Measurements from ENCODE around the gene ST3GAL4. TPM values are rescaled to one million over a fixed set of nuclear protein-coding genes. Genes with fewer than 3 reads are reported as not detected.
A peak's percentile ranks its signal among the peaks of the same experiment; 100 is the strongest.
"Not testable (repeated sequence)": the region's sequence is repeated elsewhere in the genome, so short reads cannot be mapped to it uniquely, and the experiment has no call there.

The ST3GAL4 gene
- total and polyA plus RNA-seq, 9 of the 15 experiments (the other 6 are each of a cell fraction or from before 2014, with no cell fraction given), result 0.27 to 22.9 (median 10.5) TPM

DNA sequence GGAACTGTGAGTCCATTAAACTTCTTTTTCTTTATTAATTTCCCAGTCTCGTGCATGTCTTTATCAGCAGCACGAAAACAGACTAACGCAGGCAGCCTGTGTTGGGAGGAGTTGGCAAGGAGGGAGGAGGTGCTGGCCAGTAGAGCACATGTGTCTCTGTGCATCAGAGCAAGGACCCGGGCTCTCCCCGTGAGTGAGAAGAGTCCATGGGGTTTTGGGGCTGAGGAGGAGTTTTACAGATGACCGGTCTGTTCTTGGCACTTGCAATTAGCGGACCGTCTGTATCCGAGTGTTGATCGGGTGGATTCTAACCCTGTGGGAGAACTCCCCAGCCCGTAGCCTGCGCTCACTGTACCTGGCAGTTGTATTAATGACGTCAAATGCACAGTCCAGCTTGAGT lies 40.3 kb downstream of the ST3GAL4 start:
- WGBS (ENCODE audit: insufficient coverage, low coverage, missing lambda C conversion rate), result 54% methylated on average over 6 of the region's 13 CpGs
- H3K4me1 ChIP-seq (replicated peaks in 1 of 2; ENCODE audit: control insufficient read depth in 2 of 2, insufficient read depth in 2 of 2, low read length in 2 of 2); H3K9me1 ChIP-seq (ENCODE audit: control insufficient read depth, insufficient read depth, low read length); in situ Hi-C loops (cut with MboI); intact Hi-C loops (cut with micrococcal nuclease); POLR2A ChIA-PET; H3K9me3 ChIP-seq (replicated peaks; ENCODE audit: control insufficient read depth, insufficient read depth, low read depth, low read length); BruUV-seq (replicated peaks); H3K79me2 ChIP-seq (ENCODE audit: control insufficient read depth, insufficient read depth, low read length); H2AFZ ChIP-seq (ENCODE audit: low read depth, low read length); H3K4me3 ChIP-seq; H3K27me3 ChIP-seq (ENCODE audit: control insufficient read depth in 2 of 2, insufficient read depth in 2 of 2, low read length in 2 of 2); CTCF ChIA-PET (ENCODE audit: low intra/inter-chr PET ratio); H3K27ac ChIP-seq (ENCODE audit: extremely low read depth, low read depth, low read length); ATAC-seq; H3K36me3 ChIP-seq (ENCODE audit: control insufficient read depth, insufficient read depth, low read length); H4K20me1 ChIP-seq (replicated peaks; ENCODE audit: control insufficient read depth, insufficient read depth, low read length); H3K9ac ChIP-seq (ENCODE audit: insufficient read depth in 1 of 2, low read depth in 2 of 2, low read length in 2 of 2); H3K4me2 ChIP-seq (ENCODE audit: insufficient read depth, low read length); DNase-seq (ENCODE audit: extremely low read depth in 1 of 4, low spot score in 3 of 4): not testable (repeated sequence)
- peak; percentile 54 for FAIRE-seq

DNA sequence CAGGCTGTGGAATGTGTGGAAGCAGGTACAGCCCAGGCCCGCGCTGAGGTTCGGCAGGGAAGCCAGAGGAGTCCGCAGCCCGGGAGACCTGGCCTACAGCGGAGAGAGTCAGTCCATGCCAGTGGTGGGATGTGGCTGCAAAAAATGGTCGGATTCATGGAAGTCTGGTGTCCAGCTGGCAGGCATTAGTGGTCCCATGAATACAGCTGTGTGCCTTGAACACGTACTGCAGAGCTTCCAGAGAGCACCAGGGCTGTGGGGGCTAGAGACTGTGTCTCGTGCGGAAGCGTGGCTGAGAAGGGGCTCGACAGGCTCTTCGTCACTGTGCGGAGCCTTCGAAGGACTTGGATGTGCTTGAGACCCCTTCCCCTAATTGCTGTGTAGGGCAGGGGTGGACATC lies 40.8 kb downstream of the ST3GAL4 start:
- FAIRE-seq; ATAC-seq; H3K4me3 ChIP-seq; H3K27me3 ChIP-seq (ENCODE audit: control insufficient read depth in 2 of 2, insufficient read depth in 2 of 2, low read length in 2 of 2); H3K9me3 ChIP-seq (replicated peaks; ENCODE audit: control insufficient read depth, insufficient read depth, low read depth, low read length); CTCF ChIA-PET (ENCODE audit: low intra/inter-chr PET ratio); H3K36me3 ChIP-seq (ENCODE audit: control insufficient read depth, insufficient read depth, low read length); H4K20me1 ChIP-seq (replicated peaks; ENCODE audit: control insufficient read depth, insufficient read depth, low read length); H3K4me2 ChIP-seq (ENCODE audit: insufficient read depth, low read length); H2AFZ ChIP-seq (ENCODE audit: low read depth, low read length); BruUV-seq (replicated peaks); H3K4me1 ChIP-seq (replicated peaks in 1 of 2; ENCODE audit: control insufficient read depth in 2 of 2, insufficient read depth in 2 of 2, low read length in 2 of 2); in situ Hi-C loops (cut with MboI); DNase-seq (ENCODE audit: extremely low read depth in 1 of 4, low spot score in 3 of 4); H3K9ac ChIP-seq (ENCODE audit: insufficient read depth in 1 of 2, low read depth in 2 of 2, low read length in 2 of 2); H3K79me2 ChIP-seq (ENCODE audit: control insufficient read depth, insufficient read depth, low read length); intact Hi-C loops (cut with micrococcal nuclease); H3K27ac ChIP-seq (ENCODE audit: extremely low read depth, low read depth, low read length); POLR2A ChIA-PET; H3K9me1 ChIP-seq (ENCODE audit: control insufficient read depth, insufficient read depth, low read length): not testable (repeated sequence)
- WGBS (ENCODE audit: insufficient coverage, low coverage, missing lambda C conversion rate), result 72% methylated on average over 9 of the region's 15 CpGs

All from K562 (cell line).